Neural cell (in vitro differentiated cells): ENCODE results near the gene SDK1. TPM values are rescaled to one million over a fixed set of nuclear protein-coding genes. Genes with fewer than 3 reads are reported as not detected.
"Not testable (repeated sequence)": the region's sequence is repeated elsewhere in the genome, so short reads cannot be mapped to it uniquely, and the experiment has no call there.

Experiments used
- H2AFZ ChIP-seq: fragments of 200-600, 300-800 bp; sonication (generic), shearing (Covaris generic); 2 replicates; pipeline ENCODE4 v1.6.0; 2014; ENCODE audit warnings: low read depth, mild to moderate bottlenecking, antibody characterized with exemption, low read length, moderate library complexity
- H3F3A ChIP-seq: fragments of 200-600 bp; shearing (Covaris generic); 2 replicates; pipeline ENCODE4 v1.6.1; 2016; ENCODE audit warnings: mild to moderate bottlenecking, moderate library complexity, mixed read lengths, antibody characterized with exemption, low read length; ENCODE audit not compliant: insufficient read depth, poor library complexity, severe bottlenecking
- H3K27ac ChIP-seq: fragments of 200-600, 300-800 bp; sonication (generic), shearing (Covaris generic); 2 replicates; pipeline ENCODE4 v1.5.1; 2014; ENCODE audit warnings: mild to moderate bottlenecking, low read length, moderate library complexity
- H3K27me3 ChIP-seq: fragments of 300-800, 200-600 bp; sonication (generic), shearing (Covaris generic); 2 replicates; pipeline ENCODE4 v1.6.0; 2014; ENCODE audit warnings: mild to moderate bottlenecking, low read depth, low read length, moderate library complexity; ENCODE audit not compliant: insufficient read depth
- H3K36me3 ChIP-seq: fragments of 300-800, 200-600 bp; sonication (generic), shearing (Covaris generic); 2 replicates; pipeline ENCODE4 v1.5.1; 2014; ENCODE audit warnings: mild to moderate bottlenecking, antibody characterized with exemption, low read length, moderate library complexity; ENCODE audit not compliant: insufficient read depth
- H3K4me2 ChIP-seq: fragments of 300-800, 200-600 bp; sonication (generic), shearing (Covaris generic); 2 replicates; pipeline ENCODE4 v1.6.0; 2014; ENCODE audit warnings: mild to moderate bottlenecking, low read length
- H3K4me3 ChIP-seq: fragments of 300-800, 200-600 bp; sonication (generic), shearing (Covaris generic); 2 replicates; pipeline ENCODE4 v1.5.1; 2014; ENCODE audit warnings: mild to moderate bottlenecking, low read length, moderate library complexity
- H3K79me2 ChIP-seq: fragments of 200-600 bp; shearing (Covaris generic); replicated peaks from 2 replicates; pipeline ENCODE4 v1.6.0; 2014; ENCODE audit warnings: mild to moderate bottlenecking, low read length, moderate library complexity; ENCODE audit not compliant: insufficient read depth
- H3K9ac ChIP-seq: fragments of 300-800, 200-600 bp; sonication (generic), shearing (Covaris generic); 2 replicates; pipeline ENCODE4 v1.6.1; 2016; ENCODE audit warnings: mild to moderate bottlenecking, low read length, mixed read lengths
- H3K9me2 ChIP-seq: fragments of 200-600 bp; shearing (Covaris generic); 2 replicates; pipeline ENCODE4 v1.6.1; 2016; ENCODE audit warnings: mild to moderate bottlenecking, low read length, mixed read lengths; ENCODE audit not compliant: insufficient read depth
- H3K9me3 ChIP-seq: fragments of 200-600, 300-800 bp; sonication (generic), shearing (Covaris generic); 2 replicates; pipeline ENCODE4 v1.6.1; 2016; ENCODE audit warnings: mild to moderate bottlenecking, mixed run types, low read length, moderate library complexity, mixed read lengths
- H4K20me1 ChIP-seq: fragments of 200-600 bp; shearing (Covaris generic); 2 replicates; pipeline ENCODE4 v1.6.1; 2016; ENCODE audit warnings: mild to moderate bottlenecking, mixed run types; ENCODE audit not compliant: insufficient read depth
- polyA plus RNA-seq: library from polyadenylated mRNA; depleted of rRNA; stranded (reverse); fragments of >200 nt; gene quantifications from 2 replicates; pipeline ENCODE4 v1.2.3, GENCODE V29; 2014

Gene SDK1
- polyA plus RNA-seq, 1 donor from 2014 or later: 2.7 TPM

GRCh38 chr7:4314316-4314715 lies 1013.3 kb downstream of the SDK1 start:
- H3K9me3 ChIP-seq, H3K4me2 ChIP-seq, H4K20me1 ChIP-seq, H3K36me3 ChIP-seq, H3K4me3 ChIP-seq, H3K9ac ChIP-seq, H3K79me2 ChIP-seq, H3K27me3 ChIP-seq, H3F3A ChIP-seq, H3K27ac ChIP-seq, H3K9me2 ChIP-seq, H2AFZ ChIP-seq: not testable (repeated sequence)
